Measurements from ENCODE around the gene SGO2.
"Not testable (repeated sequence)": the region's sequence is repeated elsewhere in the genome, so short reads cannot be mapped to it uniquely, and the experiment has no call there.

SGO2 gene

DNA sequence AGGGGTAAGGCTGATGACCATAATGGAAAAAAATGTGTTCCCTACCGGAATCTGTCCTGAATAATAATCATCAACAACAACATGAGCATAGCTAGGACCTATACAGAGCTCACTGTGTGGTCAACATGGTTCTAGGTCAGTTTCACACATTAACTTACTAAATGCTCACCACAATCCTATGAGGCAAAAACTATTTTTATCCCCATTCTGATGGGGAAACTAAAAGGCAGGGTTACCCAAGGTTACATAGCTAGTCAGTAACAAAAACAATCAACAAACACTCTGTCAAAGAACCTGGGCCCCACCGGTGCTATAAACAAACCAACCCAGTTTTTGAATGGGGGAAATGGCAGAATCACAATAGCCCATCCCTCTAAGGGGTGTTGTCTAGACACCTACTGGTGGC is 100.0 kb downstream of the SGO2 start:
- DNase-seq, result no peak

DNA sequence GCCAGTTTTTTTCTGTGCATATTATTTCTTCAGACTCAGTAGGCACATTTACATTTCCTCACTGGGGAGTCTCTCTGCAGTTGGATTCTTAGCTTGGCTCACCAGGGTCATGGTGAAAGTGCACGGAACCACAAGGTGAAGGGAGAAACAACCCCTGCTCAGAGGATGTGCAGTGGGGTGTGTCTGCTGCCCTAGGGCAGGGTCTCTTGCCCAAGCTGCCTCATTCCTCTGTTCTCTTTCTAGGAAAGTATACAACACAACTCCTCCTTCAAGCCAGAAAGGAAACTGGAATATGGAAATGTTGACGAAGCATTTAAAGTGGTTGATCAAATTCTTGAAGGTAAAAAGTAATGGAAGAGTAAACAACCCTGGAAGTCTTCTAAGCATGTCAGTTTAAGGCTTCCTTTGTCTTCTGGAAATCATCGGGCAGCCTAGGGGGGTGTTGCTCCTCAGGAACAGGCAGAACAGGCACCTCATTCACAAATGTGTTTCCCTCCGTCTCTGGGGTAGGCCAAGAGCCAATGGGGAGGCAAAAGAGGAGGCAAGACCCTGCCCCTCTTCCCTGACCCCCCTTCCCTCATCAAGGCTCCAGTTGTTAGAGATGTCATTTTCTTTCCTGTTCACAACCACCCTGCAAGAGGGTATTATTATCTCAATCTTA is 101.2 kb downstream of the SGO2 start:
- DNase-seq, result no peak

DNA sequence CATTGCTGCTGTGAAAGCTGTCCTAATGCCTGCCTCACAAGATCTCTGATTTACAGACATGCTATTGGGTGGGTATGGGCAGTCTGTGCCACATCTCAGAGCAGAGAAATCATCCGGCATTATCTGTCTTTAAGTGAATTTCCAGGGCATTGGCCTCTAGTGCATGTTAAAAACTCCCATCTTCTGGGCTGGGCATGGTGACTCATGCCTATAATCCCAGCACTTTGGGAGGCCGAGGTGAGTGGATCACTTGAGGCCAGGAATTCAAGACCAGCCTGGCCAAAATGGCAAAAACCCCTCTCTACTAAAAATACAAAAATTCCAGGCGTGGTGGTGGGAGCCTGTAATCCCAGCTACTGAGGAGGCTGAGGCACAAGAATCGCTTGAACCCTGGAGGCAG is 102.5 kb downstream of the SGO2 start:
- not testable (repeated sequence) for DNase-seq

DNA sequence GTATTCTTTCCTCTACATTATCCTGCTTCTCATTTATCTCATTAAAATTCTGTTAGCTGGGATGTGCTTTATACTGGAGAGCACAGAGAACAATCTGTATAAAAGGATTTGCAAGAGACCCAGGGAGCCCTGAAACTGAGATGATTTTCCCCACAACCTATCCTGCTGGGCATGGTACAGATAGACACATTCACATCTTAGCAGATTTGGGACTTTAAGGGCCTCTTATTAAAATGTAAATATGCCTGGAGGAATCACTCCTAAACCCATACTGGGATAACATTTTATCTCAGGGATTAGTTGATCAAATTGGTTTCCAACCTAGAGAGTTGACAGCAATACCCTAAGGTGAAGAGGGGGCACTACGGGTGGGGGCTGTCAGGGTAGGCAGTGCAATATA is 105.3 kb downstream of the SGO2 start:
- DNase-seq, result no peak
